HG02623 (cell line): ENCODE results near the gene SNURF.
"Not testable (repeated sequence)": the region's sequence is repeated elsewhere in the genome, so short reads cannot be mapped to it uniquely, and the experiment has no call there.

Experiments
- ATAC-seq: cut with Tn5 transposase; IDR thresholded peaks from one replicate; pipeline ENCODE4 v1.9.1; 2021; ENCODE audit warnings: moderate library complexity; ENCODE audit not compliant: unreplicated experiment

Gene SNURF

DNA sequence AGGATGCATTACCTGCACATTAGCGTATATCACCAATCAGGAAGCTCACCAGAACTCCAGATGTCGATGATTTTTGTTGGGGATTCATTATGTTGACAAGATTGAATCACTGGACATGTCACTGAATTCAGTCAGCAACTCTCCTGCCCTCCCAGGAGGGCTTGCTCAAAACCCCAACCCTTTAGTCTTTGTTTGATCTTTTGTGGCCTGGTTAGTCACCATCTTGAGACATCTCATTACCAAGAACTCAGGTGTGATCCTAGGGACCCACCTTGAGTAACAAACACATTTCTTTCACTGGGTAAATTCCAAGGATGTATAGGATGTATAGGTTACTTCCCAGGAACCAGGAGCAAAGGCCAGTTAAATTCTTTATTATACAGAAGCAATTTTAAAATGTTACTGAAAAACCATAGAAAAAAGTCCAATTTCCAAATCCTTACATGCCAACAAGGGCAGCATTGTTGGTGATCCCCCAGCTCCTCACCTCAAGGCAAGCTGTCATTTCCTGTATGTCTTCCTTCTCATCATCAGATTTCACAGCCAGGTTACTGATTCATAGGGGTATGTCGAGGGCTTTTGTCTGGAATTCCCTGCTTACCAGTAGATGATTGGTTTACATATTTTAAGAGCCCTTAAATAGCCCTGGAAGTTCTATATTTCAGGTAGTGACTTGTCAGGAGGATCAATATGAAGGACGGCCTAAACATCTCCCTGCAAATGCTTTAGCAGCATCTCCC is 11.7 kb downstream of the SNURF start:
- no peak for ATAC-seq

DNA sequence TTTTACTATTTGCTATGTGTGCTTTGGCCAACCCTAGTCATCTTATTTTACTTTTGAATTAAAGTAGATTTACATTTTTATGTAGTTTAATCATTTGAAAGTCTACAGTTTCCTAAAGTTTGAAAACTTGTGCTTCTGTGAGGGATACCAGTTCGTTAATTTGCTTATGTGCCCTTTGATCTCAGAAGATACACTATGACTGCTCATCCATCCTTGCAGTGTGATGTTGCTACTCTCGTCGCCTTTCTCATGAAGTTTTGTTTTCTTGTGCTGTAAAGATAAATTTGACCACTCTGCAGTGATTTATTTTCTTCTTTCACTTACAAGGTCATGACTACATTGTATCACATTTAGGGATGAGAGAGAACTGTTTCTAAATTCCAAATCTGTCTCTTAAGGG is 16.3 kb downstream of the SNURF start:
- ATAC-seq: no peak

DNA sequence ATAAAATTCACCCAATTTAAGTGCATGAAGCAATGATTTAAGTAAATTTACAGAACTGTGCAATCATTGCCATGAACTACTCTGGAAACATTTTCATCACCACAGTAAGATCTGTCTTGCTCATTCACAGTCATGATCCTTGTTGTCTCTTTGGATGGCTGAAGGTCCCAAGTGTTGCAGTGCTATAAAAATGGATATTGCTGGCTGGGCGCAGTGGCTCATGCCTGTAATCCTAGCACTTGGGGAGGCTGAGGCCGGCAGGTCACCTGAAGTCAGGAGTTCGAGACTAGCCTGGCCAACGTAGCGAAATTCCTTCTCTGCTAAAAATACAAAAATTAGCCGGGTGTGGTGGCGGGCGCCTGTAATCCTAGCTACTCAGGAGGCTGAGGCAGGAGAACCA is 17.0 kb downstream of the SNURF start:
- no peak for ATAC-seq

DNA sequence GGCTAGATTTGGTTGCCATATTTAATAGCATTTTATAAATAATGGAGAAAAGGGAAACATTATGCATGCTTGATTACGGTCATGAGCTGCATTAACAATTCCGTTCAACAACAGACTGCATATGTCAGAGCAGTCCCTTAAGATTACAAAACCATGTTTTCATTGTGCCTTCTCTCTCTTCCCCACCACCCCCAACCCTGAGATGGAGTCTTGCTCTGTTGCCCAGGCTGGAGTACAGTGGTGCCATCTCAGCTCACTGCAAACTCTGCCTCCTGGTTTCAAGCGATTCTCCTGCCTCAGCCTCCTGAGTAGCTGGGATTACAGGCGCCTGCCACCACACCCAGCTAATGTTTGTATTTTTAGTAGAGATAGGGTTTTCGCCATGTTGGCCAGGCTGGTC is 17.9 kb downstream of the SNURF start:
- ATAC-seq: not testable (repeated sequence)

DNA sequence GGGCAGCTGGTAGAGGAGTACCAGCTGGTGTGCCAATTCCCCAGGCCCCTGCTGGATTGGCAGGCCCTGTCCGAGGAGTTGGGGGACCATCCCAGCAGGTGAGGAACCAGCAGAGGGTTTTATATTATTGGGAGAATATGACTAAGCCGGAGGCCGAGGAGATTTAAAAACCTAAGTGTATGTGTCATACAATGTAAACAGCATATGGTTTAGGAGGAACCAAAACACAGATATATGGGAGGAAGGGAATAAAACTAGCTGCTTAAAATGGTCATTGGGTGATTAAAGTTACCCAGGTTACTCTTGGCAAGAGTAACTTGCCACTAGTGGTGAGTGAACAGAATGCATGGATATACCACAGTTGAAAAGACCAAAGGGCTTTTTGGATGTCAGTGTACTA is 22.1 kb downstream of the SNURF start:
- no peak for ATAC-seq

DNA sequence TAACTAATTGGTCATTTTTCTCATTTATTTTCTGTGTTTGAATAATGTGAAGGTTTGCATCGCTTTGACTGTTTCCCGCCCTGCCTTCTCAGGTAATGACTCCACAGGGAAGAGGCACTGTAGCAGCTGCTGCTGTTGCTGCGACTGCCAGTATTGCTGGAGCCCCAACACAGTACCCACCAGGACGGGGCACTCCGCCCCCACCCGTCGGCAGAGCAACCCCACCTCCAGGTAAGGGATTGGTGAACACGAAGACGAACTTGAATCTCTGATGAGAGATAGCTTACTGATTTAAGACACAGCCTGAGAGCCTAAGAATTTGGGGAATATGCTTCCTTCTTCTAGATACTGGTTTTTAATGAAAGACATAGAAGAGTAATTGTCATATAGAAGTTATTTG is 22.9 kb downstream of the SNURF start:
- no peak for ATAC-seq

DNA sequence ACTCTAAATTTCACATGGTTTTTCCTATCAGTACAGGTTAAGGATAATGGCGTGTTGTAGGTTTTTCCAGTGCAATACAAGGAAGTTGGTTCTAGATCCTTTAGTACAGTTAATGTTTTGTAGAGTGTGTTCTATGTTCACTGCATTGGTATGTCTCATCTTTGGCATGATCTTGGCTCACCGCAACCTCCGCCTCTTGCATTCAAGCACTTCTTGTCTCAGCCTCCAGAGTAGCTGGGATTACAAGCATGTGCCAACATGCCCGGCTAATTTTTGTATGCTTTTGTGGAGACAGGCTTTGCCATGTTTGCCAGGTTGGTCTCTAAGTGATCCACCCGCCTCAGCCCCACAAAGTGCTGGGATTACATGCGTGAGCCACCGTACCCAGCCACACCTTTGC is 30.4 kb downstream of the SNURF start:
- ATAC-seq: no peak

DNA sequence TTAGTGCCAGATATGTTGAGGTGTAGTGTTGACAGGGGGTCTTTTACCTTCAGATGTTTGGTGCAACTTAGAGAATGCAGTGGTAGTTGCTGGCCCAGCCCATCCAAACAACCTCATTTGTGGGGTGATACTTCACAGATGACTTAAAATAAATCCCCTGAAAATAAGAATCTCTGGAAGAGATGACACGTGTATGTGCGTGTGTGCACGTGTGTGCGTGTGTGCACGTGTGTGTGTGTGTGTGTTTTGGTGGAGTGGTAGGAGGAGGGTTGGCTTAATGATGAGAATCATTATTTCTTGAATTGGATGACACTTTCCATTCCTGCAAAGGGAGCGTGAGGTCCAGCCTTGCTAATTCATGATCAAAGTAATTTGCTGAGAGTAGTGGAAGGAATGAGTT is 31.9 kb downstream of the SNURF start:
- no peak for ATAC-seq
